ENCODE measurements around the gene CDH10.

DNA sequence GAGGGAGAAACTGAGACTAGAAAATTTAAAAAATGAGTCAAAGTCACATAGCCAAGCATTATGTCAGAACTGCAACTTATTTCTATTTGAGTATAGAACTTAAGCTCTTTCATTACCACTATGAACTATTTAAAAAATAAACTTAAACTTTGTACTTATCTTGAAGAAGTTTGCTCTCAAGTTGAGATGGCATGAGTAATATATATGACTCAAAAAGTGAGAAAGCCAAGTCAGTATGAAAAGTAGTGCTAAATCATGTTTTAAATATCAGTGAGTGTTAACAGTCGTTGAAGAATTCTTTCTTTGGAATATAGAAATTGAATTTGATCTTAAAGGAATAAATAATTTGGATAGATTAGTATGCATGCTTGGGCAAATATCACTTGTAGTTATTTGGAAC, 36.3 kb upstream of the CDH10 start:
- TF ChIP-seq, protein P1, sequence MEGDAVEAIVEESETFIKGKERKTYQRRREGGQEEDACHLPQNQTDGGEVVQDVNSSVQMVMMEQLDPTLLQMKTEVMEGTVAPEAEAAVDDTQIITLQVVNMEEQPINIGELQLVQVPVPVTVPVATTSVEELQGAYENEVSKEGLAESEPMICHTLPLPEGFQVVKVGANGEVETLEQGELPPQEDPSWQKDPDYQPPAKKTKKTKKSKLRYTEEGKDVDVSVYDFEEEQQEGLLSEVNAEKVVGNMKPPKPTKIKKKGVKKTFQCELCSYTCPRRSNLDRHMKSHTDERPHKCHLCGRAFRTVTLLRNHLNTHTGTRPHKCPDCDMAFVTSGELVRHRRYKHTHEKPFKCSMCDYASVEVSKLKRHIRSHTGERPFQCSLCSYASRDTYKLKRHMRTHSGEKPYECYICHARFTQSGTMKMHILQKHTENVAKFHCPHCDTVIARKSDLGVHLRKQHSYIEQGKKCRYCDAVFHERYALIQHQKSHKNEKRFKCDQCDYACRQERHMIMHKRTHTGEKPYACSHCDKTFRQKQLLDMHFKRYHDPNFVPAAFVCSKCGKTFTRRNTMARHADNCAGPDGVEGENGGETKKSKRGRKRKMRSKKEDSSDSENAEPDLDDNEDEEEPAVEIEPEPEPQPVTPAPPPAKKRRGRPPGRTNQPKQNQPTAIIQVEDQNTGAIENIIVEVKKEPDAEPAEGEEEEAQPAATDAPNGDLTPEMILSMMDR (conservative IDR thresholded peaks at IDR 0.05; ENCODE audit: low read length) = no peak
- TF ChIP-seq EZH2phosphoT487 (IDR thresholded peaks at IDR 0.05; ENCODE audit: borderline replicate concordance, low read depth, low read length) = no peak
